ENCODE results near the gene KCNMB3.

- TF ChIP-seq EZH2 (IDR thresholded peaks at IDR 0.05) (no peak), POLR2AphosphoS5 (IDR thresholded peaks at IDR 0.05; ENCODE audit: borderline replicate concordance, low read depth, low read length) (no peak)
Measured at GRCh38 chr3:179256813-179257212, 5.9 kb upstream of the KCNMB3 start.

Data from SK-N-MC (cell line).